Cardiac septum (tissue), 1 donor: ENCODE data around the gene TCN1. TPM values are rescaled to one million over a fixed set of nuclear protein-coding genes. Genes with fewer than 3 reads are reported as not detected.
"Not testable (repeated sequence)": the region's sequence is repeated elsewhere in the genome, so short reads cannot be mapped to it uniquely, and the experiment has no call there.

Experiments used
- DNase-seq: peaks from one replicate; pipeline ENCODE4 v3.0.0-alpha.2; 2020; ENCODE audit warnings: low spot score
- intact Hi-C: fragments of 100-400 bp; cut with DNase I; formaldehyde crosslinking; loops from one replicate; pipeline ENCODE4 v1.14.0; 2022
- long read RNA-seq: library from polyadenylated mRNA; unstranded; transcript quantifications from one replicate; pipeline ENCODE4 v2.0.0, GENCODE V29; 2021
- total RNA-seq: library from RNA; stranded (reverse); fragmentation: NEBNext Ultra II Directional; extraction: Animal tissue kit (Norgen Biotek cat#: 25700); gene quantifications from one replicate; pipeline ENCODE4 v1.2.1, GENCODE V29; 2021
- donor health status: DM: no; HTN: no; CAD: no.

TCN1 gene, protein sequence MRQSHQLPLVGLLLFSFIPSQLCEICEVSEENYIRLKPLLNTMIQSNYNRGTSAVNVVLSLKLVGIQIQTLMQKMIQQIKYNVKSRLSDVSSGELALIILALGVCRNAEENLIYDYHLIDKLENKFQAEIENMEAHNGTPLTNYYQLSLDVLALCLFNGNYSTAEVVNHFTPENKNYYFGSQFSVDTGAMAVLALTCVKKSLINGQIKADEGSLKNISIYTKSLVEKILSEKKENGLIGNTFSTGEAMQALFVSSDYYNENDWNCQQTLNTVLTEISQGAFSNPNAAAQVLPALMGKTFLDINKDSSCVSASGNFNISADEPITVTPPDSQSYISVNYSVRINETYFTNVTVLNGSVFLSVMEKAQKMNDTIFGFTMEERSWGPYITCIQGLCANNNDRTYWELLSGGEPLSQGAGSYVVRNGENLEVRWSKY
- total RNA-seq, result not detected
- long read RNA-seq, result 0 reads

DNA sequence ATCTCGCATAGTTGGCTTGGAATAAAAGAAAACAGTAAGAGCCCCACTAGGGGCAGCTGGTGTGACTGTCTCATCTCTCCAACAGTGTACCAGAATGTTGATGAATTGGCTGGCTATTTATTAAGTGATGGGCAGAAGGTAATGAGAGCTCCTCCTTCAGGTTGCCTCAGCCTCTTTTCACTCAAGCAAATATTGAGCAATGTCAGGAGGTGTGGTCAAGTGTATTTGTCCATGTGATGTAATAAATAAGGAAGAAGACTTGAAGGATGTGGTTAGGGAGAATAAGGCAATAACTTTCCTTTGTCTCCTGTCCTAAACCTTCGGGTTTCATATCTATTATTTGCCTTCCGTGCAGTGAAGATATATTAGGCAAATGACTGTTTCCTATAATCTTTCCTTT lies at the start of gene TCN1:
Gene TCN1, minus strand, starts transcription at position 91 of the 400 bp plus-strand sequence. Its CDS starts 17 bp downstream, at position 74.
- DNase-seq, result no peak
- intact Hi-C loops, result no loop called here

- not testable (repeated sequence) for DNase-seq
Observed at GRCh38 chr11:59903569-59903968, 37.3 kb upstream of the TCN1 start.

DNA sequence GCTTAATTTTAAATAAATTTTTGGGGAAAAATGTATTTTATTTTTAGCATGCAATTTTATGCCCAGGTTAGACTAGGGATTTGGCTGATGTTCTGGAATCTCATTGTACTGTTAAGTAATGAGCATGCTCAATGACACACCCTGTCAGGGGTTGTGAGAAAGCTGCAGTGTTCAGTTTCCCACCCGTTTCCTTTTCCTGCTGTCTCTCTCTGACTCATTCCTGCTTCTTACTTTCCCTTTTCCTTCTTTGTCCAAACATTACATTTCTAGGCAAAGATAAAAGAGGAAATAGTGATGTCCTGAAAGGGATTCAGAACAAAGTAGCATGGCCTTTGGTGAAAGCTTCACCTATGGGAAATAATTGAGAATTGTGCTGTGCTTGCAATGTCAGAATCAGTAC lies 35.0 kb upstream of the TCN1 start:
- intact Hi-C loops, result no loop called here
- DNase-seq, result no peak

More at GRCh38 chr11:59903569-59903968, 37.3 kb upstream of the TCN1 start:
- intact Hi-C loops, result not testable (repeated sequence)

DNA sequence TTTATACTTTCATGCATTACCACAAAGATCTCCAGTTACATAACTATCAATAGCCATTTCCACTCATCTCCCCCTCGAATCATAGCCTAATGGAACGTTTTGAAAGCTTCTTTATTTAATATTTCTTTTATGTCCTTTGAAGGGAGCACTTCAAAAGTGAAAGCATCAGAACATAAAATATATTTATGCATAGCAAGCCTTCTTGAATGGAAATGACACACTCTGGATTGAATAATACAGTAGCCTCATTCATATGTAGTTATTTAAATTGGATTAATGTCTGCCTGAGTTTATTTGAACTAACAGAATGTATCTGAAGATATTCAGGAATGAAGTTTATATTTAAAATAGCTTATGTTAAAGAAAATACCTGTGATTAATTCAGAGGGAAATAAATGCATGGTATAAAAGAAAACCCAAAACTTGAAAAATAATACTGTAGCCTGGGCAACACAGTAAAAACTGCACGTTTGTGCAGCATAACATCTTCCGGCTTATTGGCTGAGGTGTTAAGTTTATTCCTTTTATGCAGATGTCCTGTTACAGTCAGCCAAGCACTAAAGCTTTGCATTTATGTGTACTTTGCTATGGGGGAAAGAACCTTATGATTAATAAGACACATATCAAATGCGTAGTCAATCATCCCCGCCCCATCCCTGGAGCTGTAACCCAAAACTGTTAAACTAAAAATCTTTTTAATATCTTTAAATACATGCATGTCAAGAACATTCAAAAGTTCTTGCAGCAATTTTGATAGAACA lies 34.3 kb upstream of the TCN1 start:
- intact Hi-C loops, result no loop called here
- no peak for DNase-seq

DNA sequence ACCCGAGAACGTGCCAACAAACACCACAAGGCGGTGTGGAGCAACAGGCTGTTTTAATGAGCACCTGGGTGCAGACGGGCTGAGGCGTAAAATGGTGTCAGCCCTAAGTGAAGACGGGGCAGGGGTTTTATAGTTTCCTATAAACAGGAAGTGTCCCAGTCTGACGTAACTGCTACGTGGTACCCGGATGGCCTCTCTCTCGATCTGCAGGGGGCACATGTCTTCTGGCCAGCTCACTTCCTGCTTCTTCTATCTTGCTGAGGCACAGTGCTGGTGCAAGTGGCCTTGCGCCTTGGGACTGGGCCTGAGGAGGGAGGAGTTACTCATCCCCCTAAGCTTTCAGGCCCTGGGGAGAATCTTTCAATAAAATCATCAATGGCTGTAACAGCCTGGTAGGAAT lies 33.2 kb upstream of the TCN1 start:
- intact Hi-C loops, result no loop called here
- DNase-seq, result no peak

GRCh38 chr11:59898650-59899049 lies 32.4 kb upstream of the TCN1 start:
- no peak for DNase-seq
- intact Hi-C loops, result no loop called here

DNA sequence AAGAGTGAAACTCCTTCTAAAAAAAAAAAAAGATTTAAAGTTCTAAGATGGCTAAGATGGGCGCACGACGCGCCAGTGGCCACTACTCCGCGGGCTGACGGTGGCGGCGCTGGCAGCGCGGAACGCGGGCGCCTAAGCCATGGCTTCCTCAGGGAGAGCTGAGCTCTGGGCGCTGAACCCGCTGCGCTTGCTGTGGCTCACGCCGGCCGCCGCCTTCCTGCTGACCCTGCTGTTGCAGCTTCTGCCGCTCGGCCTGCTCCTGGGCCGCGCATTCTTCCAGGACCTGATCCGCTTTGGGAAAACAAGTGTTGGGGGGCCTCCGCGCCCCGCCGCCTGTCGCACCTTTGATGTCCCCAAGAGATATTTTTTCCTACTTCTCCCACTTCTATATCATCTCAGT lies 31.8 kb upstream of the TCN1 start:
- DNase-seq, result no peak

GRCh38 chr11:59894616-59895015 lies 28.3 kb upstream of the TCN1 start:
- intact Hi-C loops, result no loop called here
- DNase-seq, result no peak

More for the DNA sequence above, 31.8 kb upstream of the TCN1 start:
- intact Hi-C loops, result no loop called here

DNA sequence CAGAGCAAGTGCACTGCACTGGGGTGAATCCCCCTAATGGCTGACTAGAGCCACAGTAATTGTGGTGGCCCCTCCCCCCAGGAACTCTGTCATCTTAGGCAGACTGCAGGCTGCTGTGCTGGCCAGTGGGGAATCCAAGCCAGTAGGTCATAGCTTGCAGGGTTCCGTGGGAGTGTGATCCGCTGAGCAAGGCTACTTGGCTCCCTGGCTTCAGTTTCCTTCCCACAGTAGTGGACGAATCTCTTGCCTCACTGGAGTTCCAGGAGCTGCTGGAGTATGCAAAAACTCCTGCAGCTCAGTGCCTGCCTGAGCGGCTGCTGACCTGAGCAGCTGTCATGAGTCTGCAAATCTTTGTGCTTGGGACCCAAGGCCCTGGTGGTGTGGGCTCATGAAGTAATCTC lies 25.5 kb upstream of the TCN1 start:
- intact Hi-C loops, result no loop called here
- DNase-seq, result no peak

DNA sequence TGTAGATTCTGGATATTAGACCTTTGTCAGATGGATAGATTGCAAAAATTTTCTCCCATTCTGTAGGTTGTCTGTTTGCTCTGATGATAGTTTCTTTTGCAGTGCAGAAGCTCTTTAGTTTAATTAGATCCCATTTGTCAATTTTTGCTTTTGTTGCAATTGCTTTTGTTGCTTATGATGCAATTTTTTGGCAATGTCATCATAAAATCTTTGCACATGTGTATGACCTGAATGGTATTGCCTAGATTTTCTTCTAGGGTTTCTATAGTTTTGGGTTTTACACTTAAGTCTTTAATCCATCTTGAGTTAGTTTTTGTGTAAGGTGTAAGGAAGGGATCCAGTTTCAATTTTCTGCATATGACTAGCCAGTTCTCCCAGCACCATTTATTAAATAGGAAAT lies 20.9 kb upstream of the TCN1 start:
- DNase-seq, intact Hi-C loops: not testable (repeated sequence)

- no peak for DNase-seq
- intact Hi-C loops, result no loop called here
Observed at GRCh38 chr11:59883597-59883996, 17.3 kb upstream of the TCN1 start.

- intact Hi-C loops, result no loop called here
- DNase-seq, result no peak
Observed at GRCh38 chr11:59879567-59879966, 13.3 kb upstream of the TCN1 start.

DNA sequence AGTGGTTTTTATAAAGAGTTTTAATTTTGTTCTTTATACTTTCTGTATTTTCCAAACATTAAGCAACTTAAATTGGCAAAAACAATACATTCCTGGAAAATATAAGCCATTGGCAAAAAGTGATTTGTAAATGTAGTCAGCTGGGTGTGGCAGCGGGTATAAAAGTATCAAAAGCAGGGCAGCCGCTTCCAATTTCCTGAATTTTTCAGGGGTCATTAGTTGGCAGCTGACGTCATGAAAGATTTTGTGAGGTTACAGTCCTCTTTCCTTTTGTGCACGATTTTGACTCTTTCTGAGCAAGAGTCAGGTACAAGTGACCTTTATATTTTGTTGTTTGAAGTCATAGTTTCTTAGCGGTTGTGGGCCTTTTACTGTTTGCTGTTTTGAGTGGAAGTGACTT lies 12.3 kb upstream of the TCN1 start, which contains the start of gene OOSP3:
Gene OOSP3, plus strand, starts transcription at position 208 of the 400 bp plus-strand sequence. Its CDS starts 27 bp downstream, at position 235.
- no peak for DNase-seq
- intact Hi-C loops, result no loop called here

- no peak for DNase-seq
- intact Hi-C loops, result no loop called here
Observed at GRCh38 chr11:59877784-59878183, 11.5 kb upstream of the TCN1 start.

- intact Hi-C loops, result no loop called here
- DNase-seq, result no peak
Observed at GRCh38 chr11:59877325-59877724, 11.0 kb upstream of the TCN1 start.

- intact Hi-C loops, result no loop called here
- no peak for DNase-seq
Observed at GRCh38 chr11:59875856-59876519, 9.7 kb upstream of the TCN1 start.

- no peak for DNase-seq
- intact Hi-C loops, result no loop called here
Observed at GRCh38 chr11:59872076-59872475, 5.8 kb upstream of the TCN1 start.

DNA sequence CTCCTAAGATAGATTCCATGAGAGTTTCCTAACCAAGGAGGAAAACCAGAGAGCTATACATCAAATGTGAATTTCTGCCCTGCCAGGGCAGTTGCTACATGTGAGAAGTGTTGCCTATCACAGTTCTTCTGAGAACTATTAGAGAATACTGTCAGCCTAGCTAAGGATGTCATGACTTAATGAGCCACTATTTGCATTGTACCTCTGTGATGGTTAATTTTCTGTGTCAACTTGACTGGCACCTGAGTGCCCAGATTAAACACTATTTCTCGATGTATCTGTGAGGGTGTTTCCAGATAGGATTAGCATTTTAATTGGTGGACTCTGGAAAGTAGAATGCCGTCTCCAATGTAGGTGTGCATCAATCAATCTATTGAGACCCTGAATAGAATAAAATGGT lies 1.7 kb upstream of the TCN1 start:
- intact Hi-C loops, result no loop called here
- DNase-seq, result no peak

- intact Hi-C loops, result no loop called here
- DNase-seq, result no peak
Observed at GRCh38 chr11:59866836-59867235, 549 bp upstream of the TCN1 start.

GRCh38 chr11:59865031-59865430 lies 1.3 kb downstream of the TCN1 start:
- no peak for DNase-seq
- intact Hi-C loops, result no loop called here
